BLaER1 treated with 17β-estradiol and CSF1 and Interleukin-3, amounts not matched to agents 10 nM and 100 nM (cell line): ENCODE results near the gene CD63.
A peak's percentile ranks its signal among the peaks of the same experiment; 100 is the strongest.

Source experiments
- H3K27ac ChIP-seq, 11 experiments: shearing (Covaris generic); formaldehyde crosslinking; 2 replicates each; pipeline ENCODE4 v1.8.1; 2022
- H3K27me3 ChIP-seq, 11 experiments: shearing (Covaris generic); formaldehyde crosslinking; 2 replicates each; pipeline ENCODE4 v1.8.1; 2022
- H3K36me3 ChIP-seq, 11 experiments: shearing (Covaris generic); formaldehyde crosslinking; 2 replicates each; pipeline ENCODE4 v1.8.1; 2022
- H3K4me1 ChIP-seq, 10 experiments: shearing (Covaris generic); formaldehyde crosslinking; 2 replicates each; pipeline ENCODE4 v1.8.1; 2022
- H3K4me2 ChIP-seq, 11 experiments: shearing (Covaris generic); formaldehyde crosslinking; 2 replicates each; pipeline ENCODE4 v1.8.1; 2022
- H3K4me3 ChIP-seq, 10 experiments: shearing (Covaris generic); formaldehyde crosslinking; 2 replicates each; pipeline ENCODE4 v1.8.1; 2022
- H3K9ac ChIP-seq, 11 experiments: shearing (Covaris generic); formaldehyde crosslinking; 2 replicates each; pipeline ENCODE4 v1.8.1; 2022
- H3K9me3 ChIP-seq, 11 experiments: shearing (Covaris generic); formaldehyde crosslinking; replicated peaks in 1 of 11; 2 replicates each; pipeline ENCODE4 v1.8.1; 2022
- H4K20me1 ChIP-seq, 11 experiments: shearing (Covaris generic); formaldehyde crosslinking; 2 replicates each; pipeline ENCODE4 v1.8.1; 2022
- Cebpa-rat ChIP-seq, 11 experiments: shearing (Covaris generic); IDR thresholded peaks; 2 replicates each; pipeline ENCODE4 v1.8.1; 2022

Gene CD63

GRCh38 chr12:55728186-55728938 is 447 bp downstream of the CD63 start:
- H3K4me1 ChIP-seq = peaks cover 68 to 82% (median 76%) of the 10 kb centered on the region in 10 experiments

GRCh38 chr12:55727643-55728185 is 1.1 kb downstream of the CD63 start:
- Histone ChIP-seq H3K9me3 (no peaks in the 10 kb centered on the region), H3K4me2 (peak overlapping the region; percentile 92 to 99 (median 97)), H3K9ac (peak overlapping the region; percentile 84 to 98 (median 94)), H3K36me3 (peaks cover 34 to 50% (median 38%) of the 10 kb centered on the region in 11 experiments), H3K27me3 (no peaks in the 10 kb centered on the region), H3K4me1 (peaks cover 68 to 82% (median 76%) of the 10 kb centered on the region in 10 experiments), H3K4me3 (peak overlapping the region; percentile 66 to 95 (median 77)), H4K20me1 (peaks cover 27 to 59% (median 44%) of the 10 kb centered on the region in 11 experiments), H3K27ac (peak overlapping the region; percentile 92 to 98 (median 97))
- no peak for TF ChIP-seq Cebpa-rat (IDR thresholded peaks at IDR 0.05)

More at GRCh38 chr12:55728186-55728938, 447 bp downstream of the CD63 start:
- Histone ChIP-seq H3K36me3 (peaks cover 34 to 43% (median 38%) of the 10 kb centered on the region in 11 experiments), H3K4me3 (peak overlapping the region; percentile 66 to 95 (median 77)), H3K4me2 (peak overlapping the region; percentile 92 to 99 (median 97)), H3K9me3 (no peaks in the 10 kb centered on the region), H3K9ac (peak overlapping the region; percentile 84 to 98 (median 94)), H3K27me3 (no peaks in the 10 kb centered on the region), H3K27ac (peak overlapping the region; percentile 92 to 98 (median 97)), H4K20me1 (peaks cover 27 to 52% (median 44%) of the 10 kb centered on the region in 11 experiments)
- no peak for TF ChIP-seq Cebpa-rat (IDR thresholded peaks at IDR 0.05)

GRCh38 chr12:55726971-55727370 is 1.8 kb downstream of the CD63 start:
- Histone ChIP-seq H3K4me2 (peak overlapping the region; percentile 92 to 99 (median 97)), H4K20me1 (peaks cover 27 to 60% (median 44%) of the 10 kb centered on the region in 11 experiments), H3K36me3 (peaks cover 34 to 53% (median 38%) of the 10 kb centered on the region in 11 experiments), H3K9ac (peak overlapping the region; percentile 84 to 98 (median 94); a peak in 21 of 22 replicates), H3K27me3 (no peaks in the 10 kb centered on the region), H3K9me3 (no peaks in the 10 kb centered on the region), H3K4me1 (peaks cover 68 to 82% (median 75%) of the 10 kb centered on the region in 10 experiments), H3K4me3 (peak overlapping the region; percentile 66 to 95 (median 77)), H3K27ac (peak overlapping the region; percentile 92 to 98 (median 97); a peak in 19 of 22 replicates)
- no peak for TF ChIP-seq Cebpa-rat (IDR thresholded peaks at IDR 0.05)

DNA sequence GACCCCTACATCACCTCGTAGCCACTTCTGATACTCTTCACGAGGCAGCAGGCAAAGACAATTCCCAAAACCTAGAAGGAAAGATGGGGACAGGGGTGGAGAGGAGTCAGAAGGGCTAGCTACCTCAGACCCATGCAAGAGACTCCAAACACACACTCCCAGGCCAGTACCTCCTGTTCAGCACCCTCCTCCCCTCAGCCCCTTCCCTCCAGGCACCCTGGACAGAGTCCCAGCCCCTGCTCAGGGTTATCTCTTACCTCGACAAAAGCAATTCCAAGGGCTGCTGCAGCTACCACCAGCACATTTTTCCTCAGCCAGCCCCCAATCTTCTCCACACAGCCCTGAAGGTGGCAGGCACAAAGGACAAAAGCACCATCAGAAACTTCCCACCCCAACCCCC is 3.3 kb downstream of the CD63 start:
- H3K9me3 ChIP-seq = no peaks in the 10 kb centered on the region
- TF ChIP-seq Cebpa-rat (IDR thresholded peaks at IDR 0.05) = no peak
- H3K9ac ChIP-seq = peak overlapping the region in 6 of 11 experiments; percentile 9 to 98 (median 38); a peak in 7 of 22 replicates
- peak overlapping the region in 2 of 10 experiments; percentile 88 to 95; a peak in 1 of 20 replicates for H3K4me3 ChIP-seq
- H3K36me3 ChIP-seq = peaks cover 34 to 53% (median 39%) of the 10 kb centered on the region in 11 experiments
- peak overlapping the region in 7 of 11 experiments; percentile 13 to 99 (median 52); a peak in 10 of 22 replicates for H3K4me2 ChIP-seq
- no peak overlapping the region for H3K27ac ChIP-seq
- peaks cover 54 to 82% (median 75%) of the 10 kb centered on the region in 10 experiments for H3K4me1 ChIP-seq
- H3K27me3 ChIP-seq = no peaks in the 10 kb centered on the region
- peaks cover 27 to 70% (median 44%) of the 10 kb centered on the region in 11 experiments for H4K20me1 ChIP-seq

DNA sequence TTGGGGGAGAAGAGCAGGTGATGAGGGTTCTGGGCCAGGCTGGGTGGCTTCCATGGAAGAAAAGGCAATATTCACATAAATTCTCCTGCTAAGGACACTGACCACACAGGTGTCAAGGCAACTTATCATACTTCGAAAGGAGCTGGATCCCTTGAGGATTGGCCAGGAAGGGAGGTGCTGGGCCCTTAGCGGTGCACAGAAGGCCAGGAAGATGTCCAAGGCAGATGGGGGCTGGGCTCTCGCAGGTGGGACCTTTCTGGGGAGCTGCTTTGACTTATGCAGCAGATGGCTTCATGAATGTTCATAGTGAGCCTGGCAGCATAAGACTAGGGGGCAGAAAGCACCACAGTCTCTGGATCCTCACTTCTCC is 3.9 kb downstream of the CD63 start:
- Histone ChIP-seq H3K4me2 (peak overlapping the region; percentile 13 to 99 (median 52); a peak in 21 of 22 replicates), H3K27me3 (no peaks in the 10 kb centered on the region), H4K20me1 (peaks cover 27 to 76% (median 44%) of the 10 kb centered on the region in 11 experiments), H3K36me3 (peaks cover 35 to 58% (median 42%) of the 10 kb centered on the region in 11 experiments), H3K9me3 (no peaks in the 10 kb centered on the region), H3K4me1 (peaks cover 52 to 82% (median 75%) of the 10 kb centered on the region in 10 experiments), H3K9ac (peak overlapping the region in 6 of 11 experiments; percentile 9 to 96 (median 24); a peak in 6 of 22 replicates), H3K4me3 (peak overlapping the region in 1 of 10 experiments; percentile 88; a peak in 1 of 20 replicates), H3K27ac (no peak overlapping the region)
- TF ChIP-seq Cebpa-rat (IDR thresholded peaks at IDR 0.05) = no peak

DNA sequence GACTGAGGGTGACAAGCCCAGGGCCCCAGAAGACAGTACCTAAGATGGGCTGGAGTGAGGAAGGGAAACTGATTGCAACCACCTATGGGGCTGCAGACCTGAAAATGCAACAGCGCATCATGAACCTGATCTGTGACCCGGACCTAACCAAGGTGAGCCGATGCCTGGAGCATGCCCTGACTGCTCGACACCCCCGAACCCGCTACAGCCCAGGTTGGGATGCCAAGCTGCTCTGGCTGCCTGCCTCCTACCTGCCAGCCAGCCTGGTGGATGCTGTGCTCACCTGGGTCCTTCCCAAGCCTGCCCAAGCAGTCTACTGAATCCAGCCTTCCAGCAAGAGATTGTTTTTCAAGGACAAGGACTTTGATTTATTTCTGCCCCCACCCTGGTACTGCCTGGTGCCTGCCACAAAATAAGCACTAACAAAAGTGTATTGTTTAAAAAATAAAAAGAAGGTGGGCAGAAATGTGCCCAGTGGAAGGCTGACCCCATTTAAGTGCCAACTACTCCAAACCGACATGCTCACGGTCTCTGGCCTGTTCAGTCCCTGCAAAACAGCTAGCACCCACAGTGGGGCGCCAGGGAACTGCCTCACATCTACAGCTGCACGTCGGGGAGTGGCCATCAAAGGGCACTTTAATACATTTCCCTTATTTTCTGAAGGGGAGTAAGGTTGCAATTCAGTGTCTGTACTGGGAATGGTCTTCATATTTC is 4.4 kb downstream of the CD63 start:
- peak overlapping the region in 7 of 11 experiments; percentile 16 to 88 (median 60); a peak in 10 of 22 replicates for H3K27ac ChIP-seq
- H3K9me3 ChIP-seq = no peaks in the 10 kb centered on the region
- peak overlapping the region; percentile 55 to 99 (median 81) for H3K4me2 ChIP-seq
- no peak overlapping the region for H3K4me3 ChIP-seq
- TF ChIP-seq Cebpa-rat (IDR thresholded peaks at IDR 0.05) = no peak
- peaks cover 35 to 64% (median 47%) of the 10 kb centered on the region in 11 experiments for H3K36me3 ChIP-seq
- no peaks in the 10 kb centered on the region for H3K27me3 ChIP-seq
- H3K9ac ChIP-seq = peak overlapping the region in 10 of 11 experiments; percentile 14 to 96 (median 52); a peak in 14 of 22 replicates
- H4K20me1 ChIP-seq = peaks cover 27 to 81% (median 44%) of the 10 kb centered on the region in 11 experiments
- peaks cover 57 to 86% (median 79%) of the 10 kb centered on the region in 10 experiments for H3K4me1 ChIP-seq

GRCh38 chr12:55723516-55724225 is 5.1 kb downstream of the CD63 start:
- H3K9me3 ChIP-seq = no peaks in the 10 kb centered on the region
- H3K9ac ChIP-seq = peak overlapping the region in 10 of 11 experiments; percentile 14 to 64 (median 48); a peak in 18 of 22 replicates
- H3K4me2 ChIP-seq = peak overlapping the region; percentile 55 to 99 (median 81)

More at GRCh38 chr12:55723516-55724225, 5.1 kb downstream of the CD63 start:
- no peak overlapping the region for H3K4me3 ChIP-seq
- H3K27ac ChIP-seq = peak overlapping the region in 8 of 11 experiments; percentile 44 to 94 (median 67); a peak in 15 of 22 replicates
- H3K27me3 ChIP-seq = no peaks in the 10 kb centered on the region
- H3K36me3 ChIP-seq = peaks cover 35 to 71% (median 54%) of the 10 kb centered on the region in 11 experiments
- peaks cover 27 to 86% (median 44%) of the 10 kb centered on the region in 11 experiments for H4K20me1 ChIP-seq
- TF ChIP-seq Cebpa-rat (IDR thresholded peaks at IDR 0.05) = no peak
- H3K4me1 ChIP-seq = peaks cover 65 to 93% (median 86%) of the 10 kb centered on the region in 10 experiments
